ENCODE results near the gene TWF2. TPM values are rescaled to one million over a fixed set of nuclear protein-coding genes. Genes with fewer than 3 reads are reported as not detected.
A peak's percentile ranks its signal among the peaks of the same experiment; 100 is the strongest.

Gene TWF2
- total and polyA plus RNA-seq, 2 donors from 2014 or later: 44.0 to 59.9 TPM

- Histone ChIP-seq H3K9ac (ENCODE audit: low read length in 3 of 3) (no peak overlapping the region), H3K9me3 (ENCODE audit: control insufficient read depth in 2 of 3, insufficient read depth in 1 of 3, low read length in 3 of 3) (no peaks in the 10 kb centered on the region), H3K4me1 (ENCODE audit: control insufficient read depth in 2 of 3, insufficient read depth in 2 of 3, low read depth in 1 of 3, low read length in 3 of 3) (peaks cover 0 to 8% (median 0%) of the 10 kb centered on the region in 3 donors), H3K27ac (ENCODE audit: low read depth in 2 of 2, low read length in 2 of 2) (no peak overlapping the region), H3K27me3 (ENCODE audit: control insufficient read depth, insufficient read depth, low read length) (no peaks in the 10 kb centered on the region), H3K36me3 (ENCODE audit: control insufficient read depth in 2 of 3, insufficient read depth in 3 of 3, low read length in 3 of 3) (peaks cover 0 to 19% (median 14%) of the 10 kb centered on the region in 3 donors), H3K4me3 (ENCODE audit: low read length in 3 of 3) (no peak overlapping the region)
- intact Hi-C loops (cut with DNase I): no loop called here
- FAIRE-seq (no peak), DNase-seq (peak in 3 of 5 donors; percentile 60 to 71 (median 62))
- TF ChIP-seq, protein P1, sequence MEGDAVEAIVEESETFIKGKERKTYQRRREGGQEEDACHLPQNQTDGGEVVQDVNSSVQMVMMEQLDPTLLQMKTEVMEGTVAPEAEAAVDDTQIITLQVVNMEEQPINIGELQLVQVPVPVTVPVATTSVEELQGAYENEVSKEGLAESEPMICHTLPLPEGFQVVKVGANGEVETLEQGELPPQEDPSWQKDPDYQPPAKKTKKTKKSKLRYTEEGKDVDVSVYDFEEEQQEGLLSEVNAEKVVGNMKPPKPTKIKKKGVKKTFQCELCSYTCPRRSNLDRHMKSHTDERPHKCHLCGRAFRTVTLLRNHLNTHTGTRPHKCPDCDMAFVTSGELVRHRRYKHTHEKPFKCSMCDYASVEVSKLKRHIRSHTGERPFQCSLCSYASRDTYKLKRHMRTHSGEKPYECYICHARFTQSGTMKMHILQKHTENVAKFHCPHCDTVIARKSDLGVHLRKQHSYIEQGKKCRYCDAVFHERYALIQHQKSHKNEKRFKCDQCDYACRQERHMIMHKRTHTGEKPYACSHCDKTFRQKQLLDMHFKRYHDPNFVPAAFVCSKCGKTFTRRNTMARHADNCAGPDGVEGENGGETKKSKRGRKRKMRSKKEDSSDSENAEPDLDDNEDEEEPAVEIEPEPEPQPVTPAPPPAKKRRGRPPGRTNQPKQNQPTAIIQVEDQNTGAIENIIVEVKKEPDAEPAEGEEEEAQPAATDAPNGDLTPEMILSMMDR (IDR thresholded peaks at IDR 0.05; ENCODE audit: borderline replicate concordance, extremely low read depth, insufficient read depth): peak; percentile 78
Observed at GRCh38 chr3:52231502-52232278, 7.3 kb downstream of the TWF2 start.

DNA sequence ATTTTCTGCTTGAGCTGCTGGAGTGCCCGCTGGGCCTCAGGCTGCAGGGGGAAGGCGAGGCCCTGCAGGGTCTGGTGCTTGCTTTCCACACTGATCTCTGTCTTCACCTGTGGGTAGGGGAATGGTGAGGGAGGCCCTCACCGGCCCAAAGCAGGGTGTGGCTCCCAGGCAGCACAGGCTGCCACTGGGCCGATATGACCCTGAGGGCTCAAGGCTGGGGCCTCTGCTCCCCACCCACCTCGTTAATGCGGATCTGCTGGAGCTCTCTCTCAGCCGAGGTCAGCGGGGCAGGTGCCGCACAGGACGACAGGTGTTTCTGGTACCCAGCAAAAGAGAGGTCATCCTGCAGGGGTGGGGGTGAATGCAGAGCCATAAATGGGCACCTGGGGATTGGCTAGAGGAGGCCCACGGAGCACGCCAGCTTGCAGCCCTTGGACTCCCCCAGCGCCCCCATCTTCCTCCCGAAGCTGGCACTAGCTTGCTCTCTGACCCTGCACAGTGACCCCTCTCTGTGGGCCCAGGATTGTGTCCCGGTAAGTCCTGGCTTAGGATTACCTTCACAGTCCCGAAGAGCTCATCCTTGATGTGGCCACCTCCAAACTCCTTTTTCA is 8.0 kb downstream of the TWF2 start:
- DNase-seq: peak in 1 of 5 donors; percentile 43
- peaks cover 0 to 19% (median 14%) of the 10 kb centered on the region in 3 donors for H3K36me3 ChIP-seq (ENCODE audit: control insufficient read depth in 2 of 3, insufficient read depth in 3 of 3, low read length in 3 of 3)
- intact Hi-C loops (cut with DNase I): no loop called here
- no peaks in the 10 kb centered on the region for H3K27me3 ChIP-seq (ENCODE audit: control insufficient read depth, insufficient read depth, low read length)
- H3K4me1 ChIP-seq (ENCODE audit: control insufficient read depth in 2 of 3, insufficient read depth in 2 of 3, low read depth in 1 of 3, low read length in 3 of 3): peaks cover 0 to 3% (median 0%) of the 10 kb centered on the region in 3 donors
- H3K27ac ChIP-seq (ENCODE audit: low read depth in 2 of 2, low read length in 2 of 2): no peak overlapping the region
- no peaks in the 10 kb centered on the region for H3K9me3 ChIP-seq (ENCODE audit: control insufficient read depth in 2 of 3, insufficient read depth in 1 of 3, low read length in 3 of 3)
- TF ChIP-seq, protein P1 (IDR thresholded peaks at IDR 0.05; ENCODE audit: borderline replicate concordance, extremely low read depth, insufficient read depth): no peak
- FAIRE-seq: no peak
- no peak overlapping the region for H3K9ac ChIP-seq (ENCODE audit: low read length in 3 of 3)
- no peak overlapping the region for H3K4me3 ChIP-seq (ENCODE audit: low read length in 3 of 3)

GRCh38 chr3:52230461-52230860 is 8.5 kb downstream of the TWF2 start:
- Histone ChIP-seq H3K4me1 (ENCODE audit: control insufficient read depth in 2 of 3, insufficient read depth in 2 of 3, low read depth in 1 of 3, low read length in 3 of 3) (no peaks in the 10 kb centered on the region), H3K9me3 (ENCODE audit: control insufficient read depth in 2 of 3, insufficient read depth in 1 of 3, low read length in 3 of 3) (no peaks in the 10 kb centered on the region), H3K4me3 (ENCODE audit: low read length in 3 of 3) (no peak overlapping the region), H3K36me3 (ENCODE audit: control insufficient read depth in 2 of 3, insufficient read depth in 3 of 3, low read length in 3 of 3) (peaks cover 0 to 19% (median 14%) of the 10 kb centered on the region in 3 donors), H3K9ac (ENCODE audit: low read length in 3 of 3) (no peak overlapping the region), H3K27me3 (ENCODE audit: control insufficient read depth, insufficient read depth, low read length) (no peaks in the 10 kb centered on the region), H3K27ac (ENCODE audit: low read depth in 2 of 2, low read length in 2 of 2) (no peak overlapping the region)
- TF ChIP-seq, protein P1 (IDR thresholded peaks at IDR 0.05; ENCODE audit: borderline replicate concordance, extremely low read depth, insufficient read depth): no peak
- intact Hi-C loops (cut with DNase I): no loop called here
- DNase-seq: no peak
- no peak for FAIRE-seq
